H9 (cell line): Measurements from ENCODE around the gene CDH13. TPM values are rescaled to one million over a fixed set of nuclear protein-coding genes. Genes with fewer than 3 reads are reported as not detected.

Experiments used
- DNase-seq: peaks from one replicate; pipeline ENCODE4 v3.0.0-alpha.2; 2017
- H2AFZ ChIP-seq: one replicate; pipeline ENCODE4 v1.6.1; 2013; ENCODE audit warnings: mild to moderate bottlenecking, low read length, control low read depth, moderate library complexity
- H2AK5ac ChIP-seq: 2 replicates; pipeline ENCODE4 v1.6.1; 2013; ENCODE audit warnings: low read length, control low read depth, mixed read lengths; ENCODE audit not compliant: insufficient read length
- H2BK120ac ChIP-seq: one replicate; pipeline ENCODE4 v1.6.1; 2013; ENCODE audit warnings: low read depth, mild to moderate bottlenecking, low read length, control low read depth, inconsistent platforms; ENCODE audit not compliant: poor library complexity, severe bottlenecking
- H2BK12ac ChIP-seq: 2 replicates; pipeline ENCODE4 v1.6.1; 2013; ENCODE audit warnings: low read length, control low read depth, mixed read lengths, low read depth; ENCODE audit not compliant: insufficient read length
- H2BK15ac ChIP-seq: 2 replicates; pipeline ENCODE4 v1.6.1; 2013; ENCODE audit warnings: low read depth, low read length, control low read depth
- H2BK20ac ChIP-seq: one replicate; pipeline ENCODE4 v1.6.1; 2013; ENCODE audit warnings: low read depth, mild to moderate bottlenecking, low read length, control low read depth, inconsistent platforms; ENCODE audit not compliant: poor library complexity, severe bottlenecking
- H2BK5ac ChIP-seq: 2 replicates; pipeline ENCODE4 v1.6.1; 2013; ENCODE audit warnings: low read length, control low read depth, mixed read lengths; ENCODE audit not compliant: insufficient read length
- H3K14ac ChIP-seq: 2 replicates; pipeline ENCODE4 v1.6.1; 2013; ENCODE audit warnings: low read length, control low read depth; ENCODE audit not compliant: insufficient read depth
- H3K18ac ChIP-seq: 2 replicates; pipeline ENCODE4 v1.6.1; 2013; ENCODE audit warnings: low read depth, mild to moderate bottlenecking, mixed read lengths, low read length, control low read depth; ENCODE audit not compliant: insufficient read length
- H3K23ac ChIP-seq: 2 replicates; pipeline ENCODE4 v1.6.1; 2013; ENCODE audit warnings: low read length, control low read depth, mixed read lengths, low read depth; ENCODE audit not compliant: insufficient read length
- H3K23me2 ChIP-seq: 2 replicates; pipeline ENCODE4 v1.6.1; 2013; ENCODE audit warnings: low read depth, mild to moderate bottlenecking, mixed read lengths, low read length, control low read depth; ENCODE audit not compliant: insufficient read length, poor library complexity, severe bottlenecking
- H3K27ac ChIP-seq: 2 replicates; pipeline ENCODE4 v1.5.1; 2013; ENCODE audit warnings: low read length, control low read depth, mixed read lengths, low read depth; ENCODE audit not compliant: insufficient read length
- H3K27me3 ChIP-seq: 2 replicates; pipeline ENCODE4 v1.6.1; 2013; ENCODE audit warnings: low read length, control low read depth, inconsistent platforms; ENCODE audit not compliant: insufficient read depth
- H3K4ac ChIP-seq: 2 replicates; pipeline ENCODE4 v1.6.1; 2013; ENCODE audit warnings: low read depth, mild to moderate bottlenecking, control low read depth, inconsistent platforms, low read length, moderate library complexity
- H3K4me1 ChIP-seq: 2 replicates; pipeline ENCODE4 v1.6.1; 2013; ENCODE audit warnings: low read length, control low read depth, inconsistent platforms; ENCODE audit not compliant: insufficient read depth
- H3K4me2 ChIP-seq: 2 replicates; pipeline ENCODE4 v1.6.1; 2013; ENCODE audit warnings: low read length, control low read depth, mixed read lengths; ENCODE audit not compliant: insufficient read length, insufficient read depth
- H3K56ac ChIP-seq: 2 replicates; pipeline ENCODE4 v1.6.1; 2013; ENCODE audit warnings: low read depth, mild to moderate bottlenecking, mixed read lengths, low read length, control low read depth; ENCODE audit not compliant: insufficient read length
- H3K79me1 ChIP-seq: 2 replicates; pipeline ENCODE4 v1.6.1; 2013; ENCODE audit warnings: low read depth, mild to moderate bottlenecking, moderate library complexity, low read length, control low read depth, inconsistent platforms; ENCODE audit not compliant: insufficient read depth, poor library complexity, severe bottlenecking
- H3K79me2 ChIP-seq: 2 replicates; pipeline ENCODE4 v1.6.1; 2013; ENCODE audit warnings: low read length, control low read depth, inconsistent platforms; ENCODE audit not compliant: insufficient read depth
- H3K9ac ChIP-seq: 2 replicates; pipeline ENCODE4 v1.6.1; 2013; ENCODE audit warnings: low read length, control low read depth, mixed read lengths; ENCODE audit not compliant: insufficient read length; ENCODE audit errors: extremely low read depth
- H3K9me3 ChIP-seq: one replicate; pipeline ENCODE4 v1.6.1; 2013; ENCODE audit warnings: low read depth, low read length, inconsistent platforms; ENCODE audit not compliant: control insufficient read depth
- H3T11ph ChIP-seq: one replicate; pipeline ENCODE4 v1.6.1; 2013; ENCODE audit warnings: mild to moderate bottlenecking, low read length, control low read depth, inconsistent platforms
- H4K20me1 ChIP-seq: one replicate; pipeline ENCODE4 v1.6.1; 2013; ENCODE audit not compliant: control insufficient read depth, insufficient read length, insufficient read depth
- H4K5ac ChIP-seq: 2 replicates; pipeline ENCODE4 v1.6.1; 2013; ENCODE audit warnings: low read depth, mild to moderate bottlenecking, mixed read lengths, low read length, control low read depth; ENCODE audit not compliant: insufficient read length
- H4K8ac ChIP-seq: replicated peaks from 2 replicates; pipeline ENCODE4 v1.6.1; 2013; ENCODE audit warnings: low read length, control low read depth, mixed read lengths, low read depth; ENCODE audit not compliant: insufficient read length
- H4K91ac ChIP-seq: 2 replicates; pipeline ENCODE4 v1.6.1; 2013; ENCODE audit warnings: low read depth, mild to moderate bottlenecking, moderate library complexity, mixed read lengths, low read length, control low read depth; ENCODE audit not compliant: insufficient read length
- H3K27ac Mint-ChIP-seq, 3 experiments: 2 replicates in 2 of 3; 3 replicates in 1 of 3; pipeline ENCODE4 v1.8.0; 2020 to 2021; ENCODE audit warnings: mixed read lengths in 3 of 3, mild to moderate bottlenecking in 1 of 3, moderate library complexity in 1 of 3
- H3K27me3 Mint-ChIP-seq: 2 replicates; pipeline ENCODE4 v1.8.0; 2021; ENCODE audit warnings: low read depth, mild to moderate bottlenecking, moderate library complexity, mixed read lengths
- H3K36me3 Mint-ChIP-seq, 3 experiments: 2 replicates in 2 of 3; 3 replicates in 1 of 3; pipeline ENCODE4 v1.8.0; 2020 to 2021; ENCODE audit warnings: low read depth in 3 of 3, mixed read lengths in 3 of 3; ENCODE audit not compliant: insufficient read depth in 1 of 3
- H3K4me1 Mint-ChIP-seq, 2 experiments: 2 replicates each; pipeline ENCODE4 v1.8.0; 2020; ENCODE audit warnings: mixed read lengths in 2 of 2
- H3K4me3 Mint-ChIP-seq, 2 experiments: 2 replicates in 1 of 2; 3 replicates in 1 of 2; pipeline ENCODE4 v1.8.0; 2020 to 2021; ENCODE audit warnings: mild to moderate bottlenecking in 2 of 2, mixed read lengths in 2 of 2, moderate library complexity in 1 of 2
- H3K9me3 Mint-ChIP-seq, 2 experiments: 2 replicates in 1 of 2; 3 replicates in 1 of 2; pipeline ENCODE4 v1.8.0; 2020; ENCODE audit warnings: mild to moderate bottlenecking in 2 of 2, mixed read lengths in 2 of 2, moderate library complexity in 1 of 2
- CTCF ChIP-seq: fragments of 200-600 bp; sonication (generic); conservative IDR thresholded peaks from 3 replicates; pipeline ENCODE4 v1.8.0; 2021; ENCODE audit warnings: antibody characterized with exemption, mild to moderate bottlenecking
- WGBS: extraction: QIAGEN DNeasy Blood & Tissue Kit; methylation state at CpG from one replicate; pipeline ENCODE4 v1.1.7; 2013; ENCODE audit warnings: missing lambda C conversion rate, low lambda C conversion rate, mixed read lengths; ENCODE audit not compliant: insufficient read length; ENCODE audit errors: extremely low coverage; 5-methylcytosine and 5-hydroxymethylcytosine counted together
- total RNA-seq: library from RNA; stranded (reverse); gene quantifications from 2 replicates; pipeline ENCODE4 v1.2.1, GENCODE V29; 2021

The CDH13 gene
- total RNA-seq, 1 experiment from 2014 or later, result 1.5 TPM

- Histone ChIP-seq H3T11ph (no peak overlapping the region), H3K79me1 (no peaks in the 10 kb centered on the region), H3K14ac (no peak overlapping the region), H3K23me2 (no peaks in the 10 kb centered on the region), H2AFZ (no peak overlapping the region), H2BK5ac (no peak overlapping the region), H3K79me2 (no peaks in the 10 kb centered on the region), H3K56ac (no peak overlapping the region), H4K91ac (no peak overlapping the region), H2BK20ac (no peak overlapping the region), H3K27ac (no peak overlapping the region), H3K4me2 (no peak overlapping the region), H3K18ac (no peak overlapping the region), H3K4ac (no peak overlapping the region), H3K27me3 (no peaks in the 10 kb centered on the region), H2AK5ac (no peak overlapping the region), H4K20me1 (no peaks in the 10 kb centered on the region), H4K5ac (no peak overlapping the region), H2BK15ac (no peak overlapping the region), H2BK12ac (no peak overlapping the region), H3K9ac (no peak overlapping the region), H3K9me3 (no peaks in the 10 kb centered on the region), H2BK120ac (no peak overlapping the region), H3K23ac (no peak overlapping the region), H4K8ac (no peak overlapping the region), H3K4me1 (no peaks in the 10 kb centered on the region)
- TF ChIP-seq CTCF, result no peak
- no CpG with 5 or more reads among the region's 2 CpGs for WGBS
- H3K4me3 Mint-ChIP-seq, result no peak overlapping the region
- no peak for DNase-seq
- no peaks in the 10 kb centered on the region for H3K36me3 Mint-ChIP-seq
- no peaks in the 10 kb centered on the region for H3K4me1 Mint-ChIP-seq
- H3K27ac Mint-ChIP-seq, result no peak overlapping the region
- no peaks in the 10 kb centered on the region for H3K9me3 Mint-ChIP-seq
- peaks cover 2% of the 10 kb centered on the region for H3K27me3 Mint-ChIP-seq
Observed at GRCh38 chr16:83538707-83539106, 911.9 kb downstream of the CDH13 start.
